Adrenal gland (tissue), 5 donors: Measurements from ENCODE around the gene AKT3.

ENCODE experiments used
- CTCF ChIP-seq, 6 experiments: fragments of 450-650 bp in 4 of 6; fragments of 200-600 bp in 2 of 6; sonication (generic) in 1 of 6; IDR thresholded peaks; 1 replicate in 5 of 6; 2 replicates in 1 of 6; pipeline versions ENCODE4 v1.5.1 to v1.8.0; 2016 to 2021; ENCODE audit warnings: antibody characterized with exemption in 6 of 6, mild to moderate bottlenecking in 2 of 6, moderate library complexity in 1 of 6
- POLR2A ChIP-seq, 2 donors: fragments of 450-650 bp; IDR thresholded peaks; one replicate each; pipeline ENCODE4 v1.6.1; 2017; ENCODE audit warnings: antibody characterized with exemption in 2 of 2, mild to moderate bottlenecking in 2 of 2, moderate library complexity in 1 of 2
- donor health status: DM: no; HTN: no; CAD: no.

DNA sequence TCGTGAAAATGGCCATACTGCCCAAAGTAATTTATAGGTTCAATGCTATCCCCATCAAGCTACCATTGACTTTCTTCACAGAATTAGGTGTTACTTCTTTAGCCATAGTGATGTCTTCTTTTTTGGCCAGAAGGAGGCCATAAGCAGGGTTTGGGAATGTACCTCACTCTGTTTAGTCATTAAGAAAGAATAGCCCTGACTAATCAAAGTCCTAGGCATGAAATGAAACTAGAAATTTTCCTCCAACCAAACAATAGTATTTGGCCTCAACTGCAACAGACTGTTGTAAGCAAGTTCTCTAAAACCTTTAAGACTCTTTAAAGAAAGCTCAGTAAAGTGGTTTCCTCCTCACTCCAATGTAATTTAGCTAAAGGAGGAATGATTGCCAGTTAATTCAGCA lies 163.9 kb downstream of the AKT3 start:
- TF ChIP-seq CTCF (IDR thresholded peaks at IDR 0.05), result no peak
- no peak for TF ChIP-seq POLR2A (IDR thresholded peaks at IDR 0.05)
